NCI-H146 (cell line): Measurements from ENCODE around the gene CDH4.
"Not testable (repeated sequence)": the region's sequence is repeated elsewhere in the genome, so short reads cannot be mapped to it uniquely, and the experiment has no call there.

ENCODE experiments used
- DNase-seq: peaks from one replicate; lab custom pipeline; 2025; lab: John Stamatoyannopoulos, UW

CDH4 gene

GRCh38 chr20:61849376-61849775 is 597.3 kb downstream of the CDH4 start:
- no peak for DNase-seq

- no peak for DNase-seq
Observed at GRCh38 chr20:61849822-61850221, 597.8 kb downstream of the CDH4 start.

- no peak for DNase-seq
Observed at GRCh38 chr20:61850457-61850856, 598.4 kb downstream of the CDH4 start.

GRCh38 chr20:61850926-61851900 is 599.2 kb downstream of the CDH4 start:
- no peak for DNase-seq

- no peak for DNase-seq
Observed at GRCh38 chr20:61852268-61853072, 600.4 kb downstream of the CDH4 start.

GRCh38 chr20:61853073-61854005 is 601.3 kb downstream of the CDH4 start:
- DNase-seq: no peak

- not testable (repeated sequence) for DNase-seq
Observed at GRCh38 chr20:61854538-61854937, 602.5 kb downstream of the CDH4 start.

GRCh38 chr20:61855286-61855685 is 603.2 kb downstream of the CDH4 start:
- DNase-seq: no peak

- DNase-seq: no peak
Observed at GRCh38 chr20:61856626-61857413, 604.8 kb downstream of the CDH4 start.

- no peak for DNase-seq
Observed at GRCh38 chr20:61857414-61857775, 605.3 kb downstream of the CDH4 start.

- no peak for DNase-seq
Observed at GRCh38 chr20:61857884-61858283, 605.8 kb downstream of the CDH4 start.

GRCh38 chr20:61859767-61860166 is 607.7 kb downstream of the CDH4 start:
- no peak for DNase-seq

- no peak for DNase-seq
Observed at GRCh38 chr20:61860260-61860987, 608.4 kb downstream of the CDH4 start.

- DNase-seq: no peak
Observed at GRCh38 chr20:61861054-61861841, 609.2 kb downstream of the CDH4 start.

GRCh38 chr20:61861858-61862257 is 609.8 kb downstream of the CDH4 start:
- no peak for DNase-seq

- DNase-seq: no peak
Observed at GRCh38 chr20:61862881-61863280, 610.8 kb downstream of the CDH4 start.

GRCh38 chr20:61864481-61864880 is 612.4 kb downstream of the CDH4 start:
- DNase-seq: no peak

- DNase-seq: no peak
Observed at GRCh38 chr20:61865353-61865752, 613.3 kb downstream of the CDH4 start.

- DNase-seq: no peak
Observed at GRCh38 chr20:61866165-61866564, 614.1 kb downstream of the CDH4 start.

GRCh38 chr20:61868006-61868405 is 615.9 kb downstream of the CDH4 start:
- DNase-seq: no peak
